Adrenal gland (tissue), 12 donors: ENCODE data around the gene ZNF211. TPM values are rescaled to one million over a fixed set of nuclear protein-coding genes. Genes with fewer than 3 reads are reported as not detected.

Experiments used
- DNase-seq, 7 donors: peaks; one replicate each; pipeline ENCODE4 v3.0.0-alpha.2; 2019 to 2020
- H3K27ac ChIP-seq, 5 donors: fragments of 200-600 bp; sonication (generic) in 4 of 5; 1 replicate in 3 of 5; 2 replicates in 2 of 5; pipeline versions ENCODE4 v1.5.1 to v1.8.0; 2016 to 2020; ENCODE audit warnings: mild to moderate bottlenecking in 1 of 5
- H3K27me3 ChIP-seq: fragments of 200-600 bp; 2 replicates; pipeline ENCODE4 v1.8.0; 2021
- H3K36me3 ChIP-seq, 2 donors: fragments of 200-600 bp; replicated peaks in 1 of 2; 1 replicate in 1 of 2; 2 replicates in 1 of 2; pipeline versions ENCODE4 v1.5.1 to v1.8.0; 2018 to 2022
- H3K4me1 ChIP-seq, 2 donors: fragments of 200-600 bp; replicated peaks in 1 of 2; 1 replicate in 1 of 2; 2 replicates in 1 of 2; pipeline versions ENCODE4 v1.5.1 to v1.8.0; 2018 to 2021
- H3K4me3 ChIP-seq, 4 donors: fragments of 200-600 bp; sonication (generic) in 3 of 4; one replicate each; pipeline ENCODE4 v1.5.1; 2016 to 2018
- H3K9me3 ChIP-seq, 3 donors: fragments of 200-600 bp; sonication (generic) in 1 of 3; replicated peaks in 1 of 3; 1 replicate in 2 of 3; 2 replicates in 1 of 3; pipeline versions ENCODE4 v1.5.1 to v1.8.0; 2016 to 2021
- POLR2A ChIP-seq, 2 donors: fragments of 450-650 bp; IDR thresholded peaks; one replicate each; pipeline ENCODE4 v1.6.1; 2017; ENCODE audit warnings: antibody characterized with exemption in 2 of 2, mild to moderate bottlenecking in 2 of 2, moderate library complexity in 1 of 2
- WGBS, 4 donors: extraction: QIAGEN DNeasy Blood & Tissue Kit in 2 of 4; methylation state at CpG; one replicate each; pipeline versions ENCODE4 v1.1.5 to v1.1.7; 2013 to 2017; 5-methylcytosine and 5-hydroxymethylcytosine counted together
- intact Hi-C, 2 donors: fragments of 100-400 bp; cut with DNase I; formaldehyde crosslinking; loops; one replicate each; pipeline versions ENCODE4 v1.14.1 to v1.15.0; 2022 to 2023
- polyA plus RNA-seq, 3 donors: library from polyadenylated mRNA; stranded (reverse); fragments of 200-250 nt in 2 of 3; fragments of 350-450 nt in 1 of 3; fragmentation: Illumina TruSeq in 1 of 3; extraction: RNeasy Lipid Tissue Mini Kit (QIAGEN cat#74804) in 1 of 3; gene quantifications; one replicate each; pipeline ENCODE4 v1.2.3, GENCODE V29; 2013 to 2014
- total RNA-seq, 9 donors: library from RNA; depleted of rRNA in 4 of 9; stranded (reverse); fragments of >200 nt in 4 of 9; fragments of 120-200 nt in 1 of 9; fragmentation: NEBNext Ultra II Directional in 1 of 9; extraction: Animal tissue kit (Norgen Biotek cat#: 25700) in 1 of 9; gene quantifications; one replicate each; pipeline versions ENCODE4 v1.1.0 to v1.2.4, GENCODE V29; 2013 to 2023
- TF ChIP-seq, protein P1 (sequence below), 6 experiments: fragments of 450-650 bp in 4 of 6; fragments of 200-600 bp in 2 of 6; sonication (generic) in 1 of 6; IDR thresholded peaks; 1 replicate in 5 of 6; 2 replicates in 1 of 6; pipeline versions ENCODE4 v1.5.1 to v1.8.0; 2016 to 2021; ENCODE audit warnings: antibody characterized with exemption in 6 of 6, mild to moderate bottlenecking in 2 of 6, moderate library complexity in 1 of 6
- donor health status: healthy with polysubstance abuse.
- donor health status: Bipolar disorder and iron deficiency.
- donor health status: DM: yes; HTN: yes; CAD: no.
- donor health status: DM: no; HTN: no; CAD: no.
- donor health status: DM: no; HTN: no; CAD: no.
- donor health status: DM: yes; HTN: yes; CAD: no.

Gene ZNF211
- total and polyA plus RNA-seq, 12 donors: 10.5 to 38.7 (median 17.3) TPM

DNA sequence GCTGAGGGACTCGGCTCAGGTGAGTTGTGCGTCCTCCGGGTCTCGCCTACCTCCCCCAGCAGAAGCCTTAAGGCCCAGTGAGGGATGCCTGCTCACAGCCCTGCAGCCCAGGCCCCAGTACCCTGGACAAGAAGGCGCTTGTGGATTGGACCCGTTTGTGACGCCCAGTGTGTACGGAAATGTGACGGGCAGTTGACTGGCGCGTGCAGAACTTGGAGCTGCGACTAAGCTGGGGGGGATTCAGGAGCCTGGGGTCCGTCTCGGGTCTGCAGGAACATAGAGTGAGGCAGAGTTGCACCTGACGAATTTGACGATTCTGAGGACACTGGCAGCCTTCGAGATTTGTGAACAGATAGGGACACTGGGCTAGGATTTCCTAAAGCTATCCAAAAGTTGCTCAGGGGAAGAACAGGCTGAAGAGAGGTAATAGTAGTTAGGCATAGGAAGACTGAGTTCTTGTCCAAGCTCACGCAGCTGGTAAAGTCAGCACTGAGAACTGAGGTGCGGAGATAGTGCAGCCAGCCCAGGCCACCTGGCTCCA is 49.3 kb downstream of the ZNF211 start:
- H3K36me3 ChIP-seq: peaks cover 0 to 3% of the 10 kb centered on the region in 2 donors
- no peak for TF ChIP-seq POLR2A (IDR thresholded peaks at IDR 0.05)
- TF ChIP-seq, protein P1, sequence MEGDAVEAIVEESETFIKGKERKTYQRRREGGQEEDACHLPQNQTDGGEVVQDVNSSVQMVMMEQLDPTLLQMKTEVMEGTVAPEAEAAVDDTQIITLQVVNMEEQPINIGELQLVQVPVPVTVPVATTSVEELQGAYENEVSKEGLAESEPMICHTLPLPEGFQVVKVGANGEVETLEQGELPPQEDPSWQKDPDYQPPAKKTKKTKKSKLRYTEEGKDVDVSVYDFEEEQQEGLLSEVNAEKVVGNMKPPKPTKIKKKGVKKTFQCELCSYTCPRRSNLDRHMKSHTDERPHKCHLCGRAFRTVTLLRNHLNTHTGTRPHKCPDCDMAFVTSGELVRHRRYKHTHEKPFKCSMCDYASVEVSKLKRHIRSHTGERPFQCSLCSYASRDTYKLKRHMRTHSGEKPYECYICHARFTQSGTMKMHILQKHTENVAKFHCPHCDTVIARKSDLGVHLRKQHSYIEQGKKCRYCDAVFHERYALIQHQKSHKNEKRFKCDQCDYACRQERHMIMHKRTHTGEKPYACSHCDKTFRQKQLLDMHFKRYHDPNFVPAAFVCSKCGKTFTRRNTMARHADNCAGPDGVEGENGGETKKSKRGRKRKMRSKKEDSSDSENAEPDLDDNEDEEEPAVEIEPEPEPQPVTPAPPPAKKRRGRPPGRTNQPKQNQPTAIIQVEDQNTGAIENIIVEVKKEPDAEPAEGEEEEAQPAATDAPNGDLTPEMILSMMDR (IDR thresholded peaks at IDR 0.05): no peak
- DNase-seq: no peak
- intact Hi-C loops: no loop called here
- peaks cover 0 to 26% (median 0%) of the 10 kb centered on the region in 3 donors for H3K9me3 ChIP-seq
- H3K27ac ChIP-seq: peak overlapping the region in 1 of 5 donors; percentile 30
- no peaks in the 10 kb centered on the region for H3K27me3 ChIP-seq
- peak overlapping the region; percentile 68 to 96 (median 83) for H3K4me3 ChIP-seq
- H3K4me1 ChIP-seq: peaks cover 7 to 15% of the 10 kb centered on the region in 2 donors
- WGBS, 4 donors: 2 to 4% (median 3%) methylated on average over 7 to 19 of the region's 19 CpGs

DNA sequence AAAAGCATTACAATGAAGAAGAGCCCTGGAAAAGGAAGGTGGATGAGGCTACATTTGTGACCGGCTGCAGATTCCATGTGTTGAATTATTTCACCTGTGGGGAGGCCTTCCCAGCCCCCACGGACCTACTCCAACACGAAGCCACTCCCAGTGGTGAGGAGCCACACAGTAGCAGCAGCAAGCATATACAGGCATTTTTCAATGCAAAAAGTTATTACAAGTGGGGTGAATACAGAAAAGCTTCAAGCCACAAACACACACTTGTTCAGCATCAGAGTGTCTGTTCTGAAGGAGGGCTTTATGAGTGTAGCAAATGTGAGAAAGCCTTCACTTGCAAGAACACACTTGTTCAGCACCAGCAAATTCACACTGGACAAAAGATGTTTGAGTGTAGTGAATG is 53.8 kb downstream of the ZNF211 start:
- 99 to 100% (median 100%) methylated on average over 3 of the region's 3 CpGs for WGBS, 4 donors
- Histone ChIP-seq H3K4me1 (peaks cover 7 to 15% of the 10 kb centered on the region in 2 donors), H3K9me3 (peaks cover 0 to 52% (median 0%) of the 10 kb centered on the region in 3 donors), H3K4me3 (no peak overlapping the region), H3K36me3 (peaks cover 0 to 3% of the 10 kb centered on the region in 2 donors), H3K27ac (no peak overlapping the region), H3K27me3 (no peaks in the 10 kb centered on the region)
- intact Hi-C loops: no loop called here
- no peak for DNase-seq
- TF ChIP-seq POLR2A (IDR thresholded peaks at IDR 0.05): no peak
- TF ChIP-seq, protein P1 (IDR thresholded peaks at IDR 0.05): no peak

DNA sequence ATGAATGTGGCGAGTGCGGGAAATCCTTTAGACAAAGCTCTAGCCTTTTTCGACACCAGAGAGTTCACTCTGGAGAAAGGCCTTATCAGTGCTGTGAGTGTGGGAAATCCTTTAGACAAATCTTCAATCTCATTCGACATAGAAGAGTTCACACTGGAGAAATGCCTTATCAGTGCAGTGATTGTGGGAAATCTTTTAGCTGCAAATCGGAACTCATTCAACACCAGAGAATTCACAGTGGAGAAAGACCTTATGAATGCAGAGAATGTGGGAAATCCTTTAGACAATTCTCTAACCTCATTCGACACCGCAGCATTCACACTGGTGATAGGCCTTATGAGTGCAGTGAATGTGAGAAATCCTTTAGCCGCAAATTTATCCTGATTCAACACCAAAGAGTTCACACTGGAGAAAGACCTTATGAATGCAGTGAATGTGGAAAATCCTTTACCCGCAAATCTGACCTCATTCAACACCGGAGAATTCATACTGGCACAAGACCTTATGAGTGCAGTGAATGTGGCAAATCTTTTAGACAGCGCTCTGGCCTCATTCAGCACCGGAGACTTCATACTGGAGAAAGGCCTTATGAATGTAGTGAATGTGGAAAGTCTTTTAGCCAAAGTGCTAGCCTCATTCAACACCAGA is 54.5 kb downstream of the ZNF211 start:
- intact Hi-C loops: no loop called here
- H3K27ac ChIP-seq: no peak overlapping the region
- WGBS, 4 donors: 92 to 99% (median 98%) methylated on average over 12 of the region's 12 CpGs
- no peak for DNase-seq
- H3K9me3 ChIP-seq: peaks cover 0 to 52% (median 0%) of the 10 kb centered on the region in 3 donors
- TF ChIP-seq, protein P1 (IDR thresholded peaks at IDR 0.05): no peak
- TF ChIP-seq POLR2A (IDR thresholded peaks at IDR 0.05): no peak
- no peaks in the 10 kb centered on the region for H3K27me3 ChIP-seq
- no peak overlapping the region for H3K4me3 ChIP-seq
- peaks cover 0 to 3% of the 10 kb centered on the region in 2 donors for H3K36me3 ChIP-seq
- peaks cover 6 to 12% of the 10 kb centered on the region in 2 donors for H3K4me1 ChIP-seq

DNA sequence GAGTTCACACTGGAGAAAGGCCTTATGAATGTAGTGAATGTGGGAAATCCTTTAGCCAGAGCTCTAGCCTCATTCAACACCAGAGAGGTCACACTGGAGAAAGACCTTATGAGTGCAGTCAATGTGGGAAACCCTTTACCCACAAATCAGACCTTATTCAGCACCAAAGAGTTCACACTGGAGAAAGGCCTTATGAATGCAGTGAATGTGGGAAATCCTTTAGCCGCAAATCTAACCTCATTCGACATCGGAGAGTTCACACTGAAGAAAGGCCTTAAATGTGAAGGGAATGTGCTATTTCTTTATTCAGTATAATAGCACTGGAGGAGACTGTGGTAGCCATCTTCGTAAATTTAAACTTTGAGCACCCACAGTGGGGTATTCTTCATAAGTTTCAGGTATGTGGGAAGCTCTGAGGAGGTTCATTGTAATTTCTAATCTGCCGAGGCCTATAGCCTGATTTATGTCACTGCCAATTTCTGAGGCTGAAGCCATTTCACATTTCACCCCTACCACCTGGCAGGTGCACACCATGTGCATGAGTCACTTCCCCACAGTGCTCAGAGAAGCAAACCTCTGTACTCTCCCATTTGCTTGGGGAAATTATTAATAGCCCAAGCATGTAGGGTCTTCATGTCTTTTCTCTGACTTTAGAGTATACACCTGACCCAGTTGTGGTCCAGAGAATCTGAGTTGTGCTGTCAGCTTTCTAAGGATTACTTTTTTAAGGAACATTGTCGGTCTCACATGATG is 55.2 kb downstream of the ZNF211 start:
- Histone ChIP-seq H3K4me3 (no peak overlapping the region), H3K27me3 (no peaks in the 10 kb centered on the region), H3K27ac (no peak overlapping the region), H3K36me3 (peaks cover 0 to 3% of the 10 kb centered on the region in 2 donors), H3K9me3 (peaks cover 0 to 52% (median 0%) of the 10 kb centered on the region in 3 donors), H3K4me1 (peaks cover 0 to 5% of the 10 kb centered on the region in 2 donors)
- DNase-seq: no peak
- intact Hi-C loops: no loop called here
- WGBS, 4 donors: 95 to 97% (median 96%) methylated on average over 6 of the region's 6 CpGs
- no peak for TF ChIP-seq POLR2A (IDR thresholded peaks at IDR 0.05)
- TF ChIP-seq, protein P1 (IDR thresholded peaks at IDR 0.05): no peak
